Measurements from ENCODE around the gene MANBA.

Gene MANBA

GRCh38 chr4:102760645-102761295, at the start of gene MANBA:
MANBA (minus strand) TSS chr4:102760968; CDS start chr4:102760894, 74 bp downstream.
- peak; percentile 11 to 89 (median 79) for DNase-seq

DNA sequence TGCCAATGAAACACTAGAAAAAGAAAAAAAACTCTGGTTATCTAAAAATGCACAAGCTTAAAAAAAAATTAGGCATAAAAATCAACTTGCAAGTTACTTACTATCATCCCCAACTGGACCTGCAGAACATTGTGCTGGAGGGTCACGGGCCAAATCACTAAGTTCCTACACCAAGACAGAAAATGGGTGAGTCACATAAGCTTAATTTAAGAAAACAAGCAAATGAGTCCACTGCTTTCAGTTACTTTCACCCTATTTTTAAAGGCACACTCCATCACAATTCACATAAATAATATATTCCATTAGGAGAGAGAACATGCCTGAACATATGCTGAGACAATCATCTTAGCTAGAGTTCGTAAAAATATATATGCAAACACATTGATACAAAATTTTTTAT, 48.9 kb upstream of the MANBA start:
- DNase-seq, result no peak

- no peak for DNase-seq
Measured at GRCh38 chr4:102809190-102809589, 48.4 kb upstream of the MANBA start.

GRCh38 chr4:102808009-102808408, 47.2 kb upstream of the MANBA start:
- DNase-seq, result no peak

GRCh38 chr4:102807345-102807744, 46.6 kb upstream of the MANBA start:
- no peak for DNase-seq

DNA sequence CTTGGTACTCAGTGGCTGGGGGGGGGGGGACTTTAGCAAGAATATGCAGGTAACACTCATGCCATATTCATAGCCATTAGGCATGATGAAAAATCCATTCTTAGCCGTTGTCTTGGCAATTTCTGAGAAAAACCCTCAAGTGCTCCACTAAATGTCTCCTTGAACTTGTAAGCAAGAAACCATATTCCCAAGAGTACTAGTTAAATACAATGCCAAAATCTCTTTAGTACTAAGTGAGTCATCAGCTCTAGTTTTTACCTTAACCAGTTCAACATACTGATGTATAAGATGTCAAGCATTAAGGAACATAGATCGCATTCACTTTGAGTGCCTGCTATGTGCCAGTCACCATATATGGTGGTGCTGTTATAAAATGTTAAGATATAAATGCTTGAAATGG, 39.0 kb upstream of the MANBA start:
- no peak for DNase-seq

- DNase-seq, result no peak
Measured at GRCh38 chr4:102794999-102795398, 34.2 kb upstream of the MANBA start.

- no peak for DNase-seq
Measured at GRCh38 chr4:102792361-102792936, 31.7 kb upstream of the MANBA start.

DNA sequence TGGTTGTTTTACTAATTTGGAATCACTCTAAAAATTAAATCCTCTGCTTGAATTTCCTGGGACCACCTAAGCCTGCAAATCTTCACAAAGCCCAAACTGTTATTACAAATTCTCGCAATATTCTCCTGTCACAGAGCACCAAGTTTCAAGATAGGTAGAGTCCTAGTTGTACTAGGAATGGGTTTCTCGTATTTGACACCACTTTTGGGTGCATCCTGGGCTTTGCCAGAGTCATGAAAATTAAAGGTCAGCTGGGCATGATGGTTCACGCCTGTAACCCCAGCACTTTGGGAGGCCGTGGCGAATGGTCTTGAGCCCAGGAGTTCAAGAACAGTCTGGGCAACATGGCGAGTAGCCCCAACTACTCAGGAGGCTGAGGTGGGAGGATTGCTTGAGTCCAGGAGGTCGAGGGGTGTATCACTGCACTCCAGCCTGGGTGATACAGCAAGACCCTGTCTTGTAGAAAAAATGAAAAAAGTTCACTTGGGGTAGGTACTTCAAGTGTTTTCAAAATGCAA, 30.6 kb upstream of the MANBA start:
- peak in 1 of 58 donors; percentile 1 for DNase-seq

- no peak for DNase-seq
Measured at GRCh38 chr4:102789317-102789717, 28.5 kb upstream of the MANBA start.

DNA sequence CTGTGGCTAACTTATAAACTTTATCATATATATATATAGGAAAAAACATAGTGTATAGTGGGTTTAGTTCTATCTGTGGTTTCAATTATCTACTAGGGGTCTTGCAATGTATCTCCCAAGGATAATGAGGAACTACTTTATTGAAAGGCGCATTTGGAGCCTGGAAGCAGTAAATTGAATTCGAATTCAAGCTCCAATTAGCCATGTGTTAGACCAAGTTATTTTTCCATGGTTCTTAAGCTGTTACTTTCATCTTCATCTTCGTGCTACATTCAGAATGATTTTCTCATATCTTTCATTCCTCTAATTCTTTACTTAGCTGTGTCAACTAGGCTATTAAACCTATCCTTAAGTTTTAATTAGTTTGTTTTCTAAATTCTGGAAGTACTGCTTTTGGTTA, 27.2 kb upstream of the MANBA start:
- DNase-seq, result no peak

GRCh38 chr4:102787096-102787881, 26.5 kb upstream of the MANBA start:
- DNase-seq, result no peak

- no peak for DNase-seq
Measured at GRCh38 chr4:102786279-102786678, 25.5 kb upstream of the MANBA start.

DNA sequence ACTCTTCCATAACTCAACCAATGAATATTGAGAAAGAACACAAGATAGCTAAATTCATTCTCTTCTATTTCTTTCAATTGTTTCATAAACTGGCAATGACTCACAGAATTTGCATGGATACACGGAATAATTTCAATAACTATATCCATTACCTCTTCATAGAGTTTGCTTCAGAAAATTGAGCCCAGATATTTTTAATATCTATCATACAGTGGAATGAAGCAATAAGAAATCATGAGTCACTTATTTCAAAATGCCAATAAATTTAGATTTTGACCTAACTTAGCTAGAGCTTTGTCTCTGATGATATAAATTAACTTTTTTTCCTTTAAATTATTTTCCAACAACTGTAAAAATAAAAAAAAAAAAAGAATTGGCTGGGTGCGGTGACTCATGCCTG, 22.2 kb upstream of the MANBA start:
- no peak for DNase-seq

DNA sequence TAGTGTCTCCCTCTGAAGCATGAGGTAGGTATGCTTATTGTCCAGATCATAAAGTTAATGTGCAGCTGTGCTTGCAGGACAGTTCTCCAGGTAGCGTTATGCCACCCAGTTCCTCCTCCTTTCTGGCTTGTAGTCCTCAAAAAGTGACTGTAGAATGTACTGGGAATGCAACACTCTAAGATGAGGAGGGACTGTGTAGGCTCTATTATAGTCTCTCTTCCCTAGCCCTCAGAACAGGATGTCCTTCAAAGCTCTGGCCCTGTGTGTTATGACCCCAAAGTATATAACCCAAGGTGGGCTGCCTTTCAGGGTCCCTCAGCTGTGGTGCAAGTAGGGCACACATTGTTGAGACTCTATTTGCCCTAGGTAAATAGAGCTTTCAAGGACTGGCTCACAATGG, 20.8 kb upstream of the MANBA start:
- DNase-seq, result no peak

DNA sequence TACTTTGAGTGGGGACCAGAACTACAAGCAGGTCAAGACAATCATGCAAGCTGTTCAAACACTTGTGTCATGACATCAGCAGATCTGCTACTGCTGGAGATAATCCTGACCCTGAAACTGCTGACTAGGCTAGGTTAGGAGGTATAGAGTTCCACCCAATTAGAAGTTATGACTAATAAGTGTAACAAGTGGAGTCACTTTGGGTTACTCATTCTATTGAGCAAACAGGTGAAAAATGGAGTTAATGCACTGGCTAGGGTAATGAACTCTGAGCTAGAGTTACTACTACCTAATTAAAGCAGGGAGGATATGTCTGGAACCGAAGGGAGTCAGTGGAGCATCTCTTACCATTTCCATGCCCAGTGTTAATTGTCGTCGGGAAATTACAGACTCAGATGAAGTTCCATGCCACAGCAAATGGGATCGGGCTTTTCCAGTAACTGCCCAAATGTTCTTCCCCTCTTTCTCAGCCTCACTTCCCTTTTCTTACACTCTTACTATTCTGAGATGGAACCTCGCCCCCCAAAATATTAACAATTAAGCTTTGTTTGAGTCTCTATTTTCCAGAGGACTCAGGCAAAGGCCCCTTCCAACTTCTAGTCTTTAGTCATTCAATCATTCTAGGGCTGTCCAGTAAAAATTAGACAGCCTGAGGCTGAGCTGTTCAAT, 19.8 kb upstream of the MANBA start:
- DNase-seq, result no peak

GRCh38 chr4:102779204-102779603, 18.4 kb upstream of the MANBA start:
- no peak for DNase-seq

DNA sequence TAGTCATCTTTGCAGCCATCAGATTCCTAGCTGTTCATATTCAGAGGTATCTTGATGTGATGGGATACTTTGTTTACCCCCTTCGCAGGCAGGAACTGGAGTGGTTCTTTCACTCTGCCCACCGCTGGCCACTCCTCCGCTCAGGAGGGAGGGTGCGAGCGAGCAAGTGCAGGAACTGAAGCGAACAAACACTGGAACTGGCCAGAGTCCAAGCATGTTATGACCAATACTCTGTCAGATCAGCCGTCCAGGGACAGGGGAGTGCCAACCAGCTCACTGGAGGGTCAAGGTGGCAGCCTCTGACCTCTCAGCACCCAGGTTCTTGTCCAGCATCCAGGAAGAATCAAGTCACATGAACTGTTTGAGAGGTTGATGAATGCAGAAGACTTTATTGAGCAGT, 18.0 kb upstream of the MANBA start:
- no peak for DNase-seq

DNA sequence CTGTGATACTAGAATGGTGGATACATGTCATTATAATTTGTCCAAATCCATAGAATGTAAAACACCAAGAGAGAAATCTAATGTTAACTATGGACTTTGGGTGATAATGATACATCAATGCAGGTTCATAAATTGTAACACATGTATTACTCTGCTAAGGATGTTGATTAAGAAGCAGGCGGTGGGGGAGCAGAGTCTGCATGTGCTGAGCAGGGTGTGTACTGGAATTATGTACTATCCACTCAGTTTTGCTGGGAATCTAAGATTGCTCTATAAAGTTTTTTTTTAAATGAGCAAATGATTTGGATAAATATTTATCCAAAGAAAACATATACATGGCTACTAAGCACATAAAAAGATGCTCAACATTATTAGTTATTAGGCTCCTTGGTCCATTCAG, 15.0 kb upstream of the MANBA start:
- DNase-seq, result no peak

GRCh38 chr4:102774254-102774653, 13.5 kb upstream of the MANBA start:
- DNase-seq, result no peak

GRCh38 chr4:102772738-102773340, 12.1 kb upstream of the MANBA start:
- DNase-seq, result no peak
